RCC 7860 (cell line): Measurements from ENCODE around the gene FMNL2.
"Not testable (repeated sequence)": the region's sequence is repeated elsewhere in the genome, so short reads cannot be mapped to it uniquely, and the experiment has no call there.

Source experiments
- DNase-seq: peaks from one replicate; pipeline ENCODE4 v3.0.0-alpha.2; 2015; ENCODE audit warnings: low spot score
- FAIRE-seq: peaks from 2 replicates; lab custom pipeline; 2012; peaks lifted over from hg19 to GRCh38; lab: Jason Lieb, UNC

FMNL2 gene

GRCh38 chr2:152511981-152512380 lies 177.0 kb downstream of the FMNL2 start:
- no peak for FAIRE-seq
- DNase-seq = no peak

GRCh38 chr2:152513029-152513428 lies 178.1 kb downstream of the FMNL2 start:
- FAIRE-seq (no peak), DNase-seq (no peak)

DNA sequence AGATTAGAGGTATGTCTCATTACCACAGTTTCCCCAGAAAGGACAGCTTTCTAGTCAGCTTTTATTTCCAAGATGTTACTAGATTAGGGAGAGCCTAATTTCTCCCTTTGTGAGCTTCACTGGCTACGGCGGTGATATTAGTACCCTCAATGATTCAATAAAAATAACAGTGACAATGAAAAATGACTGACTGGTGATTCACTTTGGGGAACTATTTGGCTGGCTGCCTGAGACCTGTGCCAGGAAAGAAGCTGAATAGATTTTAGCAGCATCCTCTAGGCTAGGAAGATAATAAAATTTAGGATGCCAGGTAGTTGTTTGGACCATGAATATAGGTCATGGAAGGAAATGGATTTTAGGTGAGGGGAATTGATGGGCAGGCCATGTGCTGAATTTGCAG lies 178.7 kb downstream of the FMNL2 start:
- FAIRE-seq (peak; percentile 97), DNase-seq (peak; percentile 85)

DNA sequence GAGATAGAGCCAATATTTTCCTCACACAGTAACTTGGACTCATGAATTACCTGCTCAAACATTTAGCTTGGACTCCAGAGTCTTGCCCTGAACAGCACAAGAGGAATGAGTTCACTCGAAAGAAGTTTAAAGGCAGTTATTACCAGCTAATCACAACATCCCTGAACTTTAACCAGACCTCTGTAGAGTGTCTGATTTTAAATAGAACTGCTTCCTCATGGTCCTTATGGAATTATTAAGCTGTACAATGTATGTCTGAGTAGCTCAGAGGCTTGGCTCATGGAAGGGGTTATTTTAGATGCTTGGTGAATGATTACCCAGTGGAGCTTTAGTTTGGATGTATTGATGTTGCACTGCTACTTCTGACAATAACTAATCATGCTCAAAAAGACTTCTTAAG lies 183.1 kb downstream of the FMNL2 start:
- FAIRE-seq (no peak), DNase-seq (no peak)

GRCh38 chr2:152518641-152519580 lies 183.9 kb downstream of the FMNL2 start:
- DNase-seq = no peak
- FAIRE-seq = no peak

DNA sequence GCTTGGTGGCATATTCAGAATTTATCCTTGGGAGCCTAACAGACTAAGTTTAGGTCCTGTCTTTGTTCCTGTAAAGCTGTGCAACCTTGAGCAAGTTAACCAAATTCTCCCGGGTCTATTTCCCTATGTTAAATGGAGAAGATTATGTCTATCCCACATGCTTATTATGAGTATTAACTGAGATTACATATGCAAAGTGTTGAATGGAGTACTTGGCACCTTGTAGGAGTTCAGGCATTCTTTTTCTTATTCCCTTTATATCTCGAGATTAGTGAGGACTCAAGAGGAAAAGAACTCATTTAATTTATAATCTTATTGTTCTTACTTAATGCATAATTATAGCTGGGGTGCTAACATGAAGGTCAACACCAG lies 184.6 kb downstream of the FMNL2 start:
- DNase-seq = no peak
- FAIRE-seq = no peak

- FAIRE-seq = no peak
These were observed 185.8 kb downstream of the FMNL2 start for GRCh38 chr2:152520759-152521158.

DNA sequence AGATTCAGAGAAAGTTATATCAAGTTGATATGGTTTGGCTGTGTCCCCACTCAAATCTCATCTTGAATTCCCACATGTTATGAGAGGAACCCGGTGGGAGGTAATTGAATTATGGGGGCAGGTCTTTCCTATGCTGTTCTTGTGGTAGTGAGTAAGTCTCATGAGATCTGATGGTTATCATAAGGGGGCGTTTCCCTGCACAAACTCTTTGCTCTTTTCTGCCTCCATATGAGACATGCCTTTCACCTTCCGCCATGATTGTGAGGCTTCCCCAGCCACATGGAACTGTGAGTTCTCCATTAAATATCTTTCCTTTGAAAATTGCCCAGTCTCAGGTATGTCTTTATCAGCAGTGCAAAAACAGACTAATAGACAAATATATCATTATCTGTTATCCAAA lies 187.5 kb downstream of the FMNL2 start:
- FAIRE-seq, DNase-seq: not testable (repeated sequence)

More at GRCh38 chr2:152520759-152521158, 185.8 kb downstream of the FMNL2 start:
- no peak for DNase-seq

DNA sequence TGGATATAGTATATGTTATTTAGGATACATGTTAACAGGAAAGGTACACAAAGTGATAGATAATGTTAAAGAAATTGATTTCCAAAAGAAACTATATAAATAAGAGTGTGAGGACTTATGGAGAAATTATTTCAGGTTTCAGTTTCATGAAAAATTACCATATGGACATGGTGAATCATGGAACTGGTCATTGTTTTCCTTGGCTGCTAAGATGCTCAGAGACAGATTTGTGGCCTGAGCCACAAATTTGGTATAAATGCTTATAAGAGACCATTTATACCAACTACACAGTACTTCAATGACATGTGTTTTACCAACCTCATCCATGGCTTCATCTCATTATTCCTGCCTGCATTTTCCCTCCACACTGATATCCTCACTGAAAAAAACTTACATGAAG lies 188.1 kb downstream of the FMNL2 start:
- FAIRE-seq = peak; percentile 57
- peak; percentile 29 for DNase-seq

GRCh38 chr2:152525277-152525838 lies 190.4 kb downstream of the FMNL2 start:
- FAIRE-seq = peak; percentile 88
- peak; percentile 87 for DNase-seq

DNA sequence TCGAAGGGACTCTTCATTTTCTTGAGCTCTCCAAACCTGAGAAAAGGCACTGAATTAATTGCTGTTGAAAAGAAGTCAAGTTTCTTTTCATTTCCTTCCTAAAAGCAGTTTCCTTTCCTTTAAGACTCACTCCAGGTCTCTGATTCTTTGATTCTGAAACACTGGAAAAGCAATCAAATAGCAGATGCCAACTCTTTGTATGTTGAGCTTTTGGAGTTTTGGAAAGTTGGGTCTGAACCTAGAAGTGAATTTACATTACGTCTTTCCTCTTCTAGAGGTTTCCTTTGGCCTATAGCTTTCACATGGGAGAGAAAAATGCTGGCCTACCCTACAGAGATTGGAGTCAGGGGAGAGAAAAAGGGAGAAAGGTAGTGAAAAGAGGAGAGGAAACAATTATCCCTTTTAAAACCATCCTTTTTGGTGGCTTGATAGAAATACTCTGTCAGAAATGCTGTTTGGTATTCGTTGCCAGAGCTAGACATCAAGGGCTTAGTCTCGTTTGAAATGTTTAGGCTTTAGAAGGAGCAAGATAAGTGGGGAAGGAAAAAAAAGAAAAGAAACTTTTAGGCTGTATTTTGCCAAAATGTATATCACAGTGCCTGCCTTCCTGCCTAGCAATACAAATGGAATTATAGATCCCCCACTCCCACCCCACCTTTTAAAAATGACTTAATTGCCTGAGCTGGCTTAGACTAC lies 194.6 kb downstream of the FMNL2 start:
- FAIRE-seq (no peak), DNase-seq (no peak)

GRCh38 chr2:152532241-152532640 lies 197.3 kb downstream of the FMNL2 start:
- no peak for DNase-seq
- no peak for FAIRE-seq

- FAIRE-seq (no peak), DNase-seq (no peak)
These were observed 199.6 kb downstream of the FMNL2 start for GRCh38 chr2:152534460-152535135.

GRCh38 chr2:152537081-152537651 lies 202.2 kb downstream of the FMNL2 start:
- FAIRE-seq (no peak), DNase-seq (no peak)

GRCh38 chr2:152539424-152539823 lies 204.4 kb downstream of the FMNL2 start:
- DNase-seq (no peak), FAIRE-seq (no peak)

DNA sequence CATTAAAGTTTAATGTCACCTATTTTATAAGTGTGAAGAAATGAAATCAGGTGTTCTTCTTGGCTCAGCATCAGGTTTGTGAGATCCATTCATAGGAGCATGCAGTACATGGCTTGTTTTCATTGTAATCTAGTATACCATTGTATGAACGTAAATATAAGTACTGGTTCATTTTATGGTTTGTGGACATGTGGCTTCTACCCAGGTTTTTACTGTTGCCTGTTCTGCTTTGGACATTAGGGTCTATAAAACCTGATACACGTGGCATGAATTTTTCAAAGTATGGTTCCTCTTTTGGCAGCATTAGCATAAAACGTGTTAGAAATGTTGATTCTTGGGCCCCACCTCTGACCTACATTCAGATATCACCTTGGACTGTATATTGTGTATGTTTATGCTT lies 206.7 kb downstream of the FMNL2 start:
- DNase-seq (no peak), FAIRE-seq (no peak)

DNA sequence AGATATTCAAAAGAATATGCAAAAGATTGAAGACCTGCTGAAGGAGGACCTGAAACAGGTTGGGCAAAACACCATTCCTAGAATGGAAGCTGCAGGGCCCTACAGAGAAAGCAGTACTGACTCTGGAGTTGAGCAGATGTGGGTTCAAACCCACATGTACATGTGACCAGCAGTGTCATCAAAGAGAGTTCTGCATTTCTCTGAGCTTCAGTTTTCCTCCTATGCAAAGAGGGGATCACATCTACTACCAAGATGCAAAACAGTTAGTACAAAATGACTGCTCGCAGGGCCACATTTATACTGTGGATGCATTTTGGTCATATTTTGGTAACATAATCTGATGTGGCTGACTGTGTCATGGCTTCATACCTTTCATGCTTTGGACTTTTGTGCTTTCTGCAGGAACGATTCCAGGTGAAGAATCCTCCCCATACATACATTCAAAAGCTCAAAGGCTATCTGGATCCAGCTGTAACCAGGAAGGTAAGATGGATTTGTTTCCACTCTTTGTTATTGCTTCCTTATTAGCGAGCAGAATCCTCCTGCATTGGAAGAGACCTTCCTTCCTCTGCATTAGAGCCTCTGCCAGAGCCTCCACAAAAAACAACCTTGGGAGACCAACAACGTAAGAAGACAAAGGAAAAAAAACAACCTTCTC lies 207.5 kb downstream of the FMNL2 start:
- FAIRE-seq (no peak), DNase-seq (no peak)

- FAIRE-seq (peak; percentile 94), DNase-seq (peak; percentile 95)
These were observed 208.1 kb downstream of the FMNL2 start for GRCh38 chr2:152542995-152543481.

GRCh38 chr2:152543717-152544116 lies 208.7 kb downstream of the FMNL2 start:
- FAIRE-seq = no peak

DNA sequence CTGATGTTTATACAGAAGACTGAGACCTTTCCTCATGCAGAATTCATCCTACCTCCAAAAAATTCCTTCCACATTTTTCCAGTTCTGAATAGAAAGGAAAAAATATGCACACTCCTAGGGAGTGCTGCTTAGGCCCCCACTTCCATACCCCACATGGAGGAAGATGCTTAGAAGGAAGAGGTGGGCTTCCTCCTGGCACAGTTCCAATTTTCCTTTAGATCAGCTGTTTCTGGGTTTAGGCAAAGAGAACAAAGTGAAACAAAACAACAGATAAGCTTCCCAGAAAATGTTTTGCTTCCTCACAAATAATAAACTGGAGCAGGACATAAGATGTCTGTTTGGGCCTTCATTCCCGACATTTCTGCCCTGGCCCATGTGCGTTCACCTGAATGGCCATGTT lies 209.7 kb downstream of the FMNL2 start:
- no peak for FAIRE-seq
- no peak for DNase-seq

More at GRCh38 chr2:152543717-152544116, 208.7 kb downstream of the FMNL2 start:
- DNase-seq = no peak
